C4-2B (cell line): Measurements from ENCODE around the gene UGT1A9.

Experiments
- CTCF ChIP-seq: fragments of 450-650 bp; conservative IDR thresholded peaks from 2 replicates; pipeline ENCODE4 v1.5.1; 2017; ENCODE audit warnings: mild to moderate bottlenecking
- ZFX ChIP-seq: fragments of 450-650 bp; IDR thresholded peaks from 2 replicates; pipeline ENCODE4 v1.6.1; 2017

GRCh38 chr2:233803292-233803911 lies 131.7 kb downstream of the UGT1A9 start:
- TF ChIP-seq CTCF (no peak), ZFX (no peak)
